SU-DHL-6 (cell line): ENCODE results near the gene KLRK1.
"Not testable (repeated sequence)": the region's sequence is repeated elsewhere in the genome, so short reads cannot be mapped to it uniquely, and the experiment has no call there.

Experiments
- H2AFZ ChIP-seq: fragments of 200-600 bp; sonication (generic); 2 replicates; pipeline ENCODE4 v1.6.1; 2014; ENCODE audit warnings: low read depth, mild to moderate bottlenecking, moderate library complexity, mixed read lengths, antibody characterized with exemption, low read length; ENCODE audit not compliant: severe bottlenecking
- H3F3A ChIP-seq: fragments of 200-600 bp; shearing (Covaris generic); 2 replicates; pipeline ENCODE4 v1.6.0; 2016; ENCODE audit warnings: antibody characterized with exemption, mild to moderate bottlenecking; ENCODE audit not compliant: insufficient read depth
- H3K27ac ChIP-seq: fragments of 200-600 bp; sonication (generic); 2 replicates; pipeline ENCODE4 v1.5.1; 2016; ENCODE audit warnings: low read depth, mild to moderate bottlenecking, low read length, moderate library complexity, mixed read lengths
- H3K27me3 ChIP-seq: fragments of 200-600 bp; sonication (generic), shearing (Covaris generic); 2 replicates; pipeline ENCODE4 v1.6.0; 2014; ENCODE audit warnings: mild to moderate bottlenecking, low read length
- H3K36me3 ChIP-seq: fragments of 200-600 bp; sonication (generic); 2 replicates; pipeline ENCODE4 v1.6.1; 2014; ENCODE audit warnings: mild to moderate bottlenecking, low read length, mixed read lengths
- H3K4me2 ChIP-seq: fragments of 300-600, 200-600 bp; shearing (Covaris generic), sonication (generic); 2 replicates; pipeline ENCODE4 v1.6.0; 2014; ENCODE audit warnings: low read length, low read depth, mild to moderate bottlenecking; ENCODE audit not compliant: poor library complexity, severe bottlenecking
- H3K4me3 ChIP-seq: fragments of 200-600 bp; sonication (generic); 2 replicates; pipeline ENCODE4 v1.5.1; 2014; ENCODE audit warnings: antibody characterized with exemption, low read length, mild to moderate bottlenecking, mixed read lengths; ENCODE audit not compliant: insufficient read depth, poor library complexity, severe bottlenecking
- H3K79me2 ChIP-seq: fragments of 200-600 bp; sonication (generic); 2 replicates; pipeline ENCODE4 v1.6.1; 2014; ENCODE audit warnings: mild to moderate bottlenecking, low read length, moderate library complexity; ENCODE audit not compliant: insufficient read depth
- H3K9ac ChIP-seq: fragments of 200-600 bp; sonication (generic); 2 replicates; pipeline ENCODE4 v1.7.0; 2014; ENCODE audit warnings: mild to moderate bottlenecking, low read length
- H3K9me2 ChIP-seq: fragments of 200-600 bp; sonication (generic); replicated peaks from 2 replicates; pipeline ENCODE4 v1.6.1; 2014; ENCODE audit warnings: low read length; ENCODE audit not compliant: insufficient read depth
- H3K9me3 ChIP-seq: fragments of 200-600 bp; sonication (generic); 2 replicates; pipeline ENCODE4 v1.6.1; 2014; ENCODE audit warnings: low read length, mixed read lengths; ENCODE audit not compliant: insufficient read depth
- H4K20me1 ChIP-seq: fragments of 200-600 bp; sonication (generic); 2 replicates; pipeline ENCODE4 v1.6.1; 2014; ENCODE audit warnings: low read depth, mild to moderate bottlenecking, antibody characterized with exemption, low read length, moderate library complexity, mixed read lengths
- CTCF ChIP-seq: fragments of 200-600 bp; sonication (generic); IDR thresholded peaks from one replicate; pipeline ENCODE4 v1.5.1; 2017; ENCODE audit warnings: antibody characterized with exemption, mild to moderate bottlenecking, low read length, moderate library complexity; ENCODE audit not compliant: insufficient read depth, poor library complexity, severe bottlenecking
- EZH2phosphoT487 ChIP-seq: fragments of 200-600 bp; sonication (generic), shearing (Covaris generic); conservative IDR thresholded peaks from 2 replicates; pipeline ENCODE4 v1.6.1; 2018; ENCODE audit warnings: mild to moderate bottlenecking, antibody characterized with exemption, low read length, moderate library complexity, mixed read lengths

The KLRK1 gene

GRCh38 chr12:10354502-10354901, 35.3 kb downstream of the KLRK1 start:
- no peak overlapping the region for H2AFZ ChIP-seq
- H3K27me3 ChIP-seq, result no peaks in the 10 kb centered on the region
- no peaks in the 10 kb centered on the region for H3F3A ChIP-seq
- H4K20me1 ChIP-seq, result no peaks in the 10 kb centered on the region
- TF ChIP-seq CTCF, result no peak
- no peaks in the 10 kb centered on the region for H3K9me3 ChIP-seq
- H3K79me2 ChIP-seq, result no peaks in the 10 kb centered on the region
- no peak overlapping the region for H3K9ac ChIP-seq
- H3K4me3 ChIP-seq, result no peak overlapping the region
- no peak overlapping the region for H3K27ac ChIP-seq
- H3K9me2 ChIP-seq, result no peaks in the 10 kb centered on the region
- no peaks in the 10 kb centered on the region for H3K36me3 ChIP-seq
- H3K4me2 ChIP-seq, result no peak overlapping the region

GRCh38 chr12:10354071-10354470, 35.8 kb downstream of the KLRK1 start:
- Histone ChIP-seq H3K9ac (no peak overlapping the region), H3K4me2 (no peak overlapping the region), H3K27me3 (no peaks in the 10 kb centered on the region), H4K20me1 (no peaks in the 10 kb centered on the region), H3K27ac (no peak overlapping the region), H3K9me2 (no peaks in the 10 kb centered on the region), H3K36me3 (no peaks in the 10 kb centered on the region), H3K9me3 (no peaks in the 10 kb centered on the region), H3F3A (no peaks in the 10 kb centered on the region), H3K4me3 (no peak overlapping the region), H3K79me2 (no peaks in the 10 kb centered on the region), H2AFZ (no peak overlapping the region)
- no peak for TF ChIP-seq CTCF
- no peak for TF ChIP-seq EZH2phosphoT487

GRCh38 chr12:10351457-10351856, 38.4 kb downstream of the KLRK1 start:
- H4K20me1 ChIP-seq, H3K9ac ChIP-seq, H3K9me3 ChIP-seq, H3F3A ChIP-seq, H2AFZ ChIP-seq, H3K36me3 ChIP-seq, H3K4me3 ChIP-seq, H3K9me2 ChIP-seq, H3K27me3 ChIP-seq, H3K27ac ChIP-seq, H3K79me2 ChIP-seq, H3K4me2 ChIP-seq: not testable (repeated sequence)

GRCh38 chr12:10341892-10342509, 47.8 kb downstream of the KLRK1 start:
- H3F3A ChIP-seq, result no peaks in the 10 kb centered on the region
- no peak overlapping the region for H2AFZ ChIP-seq
- no peaks in the 10 kb centered on the region for H3K9me3 ChIP-seq
- H3K9ac ChIP-seq, result no peak overlapping the region
- H3K27me3 ChIP-seq, result no peaks in the 10 kb centered on the region
- H3K79me2 ChIP-seq, result no peaks in the 10 kb centered on the region
- no peaks in the 10 kb centered on the region for H4K20me1 ChIP-seq
- H3K9me2 ChIP-seq, result no peaks in the 10 kb centered on the region
- no peak overlapping the region for H3K4me3 ChIP-seq
- no peaks in the 10 kb centered on the region for H3K36me3 ChIP-seq
- no peak overlapping the region for H3K27ac ChIP-seq
- TF ChIP-seq EZH2phosphoT487 (no peak), CTCF (no peak)
- H3K4me2 ChIP-seq, result no peak overlapping the region

GRCh38 chr12:10340946-10341345, 48.9 kb downstream of the KLRK1 start:
- not testable (repeated sequence) for H3F3A ChIP-seq, H3K9me3 ChIP-seq, H3K9me2 ChIP-seq, H2AFZ ChIP-seq, H3K9ac ChIP-seq, H3K27ac ChIP-seq, H3K36me3 ChIP-seq, H3K79me2 ChIP-seq, H3K27me3 ChIP-seq, H4K20me1 ChIP-seq, H3K4me3 ChIP-seq, H3K4me2 ChIP-seq
